H9 (cell line): Measurements from ENCODE around the gene NHSL2. TPM values are rescaled to one million over a fixed set of nuclear protein-coding genes. Genes with fewer than 3 reads are reported as not detected.

Source experiments
- DNase-seq: peaks from one replicate; pipeline ENCODE4 v3.0.0-alpha.2; 2017
- H2AFZ ChIP-seq: one replicate; pipeline ENCODE4 v1.6.1; 2013; ENCODE audit warnings: mild to moderate bottlenecking, low read length, control low read depth, moderate library complexity
- H2AK5ac ChIP-seq: 2 replicates; pipeline ENCODE4 v1.6.1; 2013; ENCODE audit warnings: low read length, control low read depth, mixed read lengths; ENCODE audit not compliant: insufficient read length
- H2BK120ac ChIP-seq: one replicate; pipeline ENCODE4 v1.6.1; 2013; ENCODE audit warnings: low read depth, mild to moderate bottlenecking, low read length, control low read depth, inconsistent platforms; ENCODE audit not compliant: poor library complexity, severe bottlenecking
- H2BK12ac ChIP-seq: 2 replicates; pipeline ENCODE4 v1.6.1; 2013; ENCODE audit warnings: low read length, control low read depth, mixed read lengths, low read depth; ENCODE audit not compliant: insufficient read length
- H2BK15ac ChIP-seq: 2 replicates; pipeline ENCODE4 v1.6.1; 2013; ENCODE audit warnings: low read depth, low read length, control low read depth
- H2BK20ac ChIP-seq: one replicate; pipeline ENCODE4 v1.6.1; 2013; ENCODE audit warnings: low read depth, mild to moderate bottlenecking, low read length, control low read depth, inconsistent platforms; ENCODE audit not compliant: poor library complexity, severe bottlenecking
- H2BK5ac ChIP-seq: 2 replicates; pipeline ENCODE4 v1.6.1; 2013; ENCODE audit warnings: low read length, control low read depth, mixed read lengths; ENCODE audit not compliant: insufficient read length
- H3K14ac ChIP-seq: 2 replicates; pipeline ENCODE4 v1.6.1; 2013; ENCODE audit warnings: low read length, control low read depth; ENCODE audit not compliant: insufficient read depth
- H3K18ac ChIP-seq: 2 replicates; pipeline ENCODE4 v1.6.1; 2013; ENCODE audit warnings: low read depth, mild to moderate bottlenecking, mixed read lengths, low read length, control low read depth; ENCODE audit not compliant: insufficient read length
- H3K23ac ChIP-seq: 2 replicates; pipeline ENCODE4 v1.6.1; 2013; ENCODE audit warnings: low read length, control low read depth, mixed read lengths, low read depth; ENCODE audit not compliant: insufficient read length
- H3K23me2 ChIP-seq: 2 replicates; pipeline ENCODE4 v1.6.1; 2013; ENCODE audit warnings: low read depth, mild to moderate bottlenecking, mixed read lengths, low read length, control low read depth; ENCODE audit not compliant: insufficient read length, poor library complexity, severe bottlenecking
- H3K27ac ChIP-seq: 2 replicates; pipeline ENCODE4 v1.5.1; 2013; ENCODE audit warnings: low read length, control low read depth, mixed read lengths, low read depth; ENCODE audit not compliant: insufficient read length
- H3K27me3 ChIP-seq: 2 replicates; pipeline ENCODE4 v1.6.1; 2013; ENCODE audit warnings: low read length, control low read depth, inconsistent platforms; ENCODE audit not compliant: insufficient read depth
- H3K4ac ChIP-seq: 2 replicates; pipeline ENCODE4 v1.6.1; 2013; ENCODE audit warnings: low read depth, mild to moderate bottlenecking, control low read depth, inconsistent platforms, low read length, moderate library complexity
- H3K4me1 ChIP-seq: 2 replicates; pipeline ENCODE4 v1.6.1; 2013; ENCODE audit warnings: low read length, control low read depth, inconsistent platforms; ENCODE audit not compliant: insufficient read depth
- H3K4me2 ChIP-seq: 2 replicates; pipeline ENCODE4 v1.6.1; 2013; ENCODE audit warnings: low read length, control low read depth, mixed read lengths; ENCODE audit not compliant: insufficient read length, insufficient read depth
- H3K56ac ChIP-seq: 2 replicates; pipeline ENCODE4 v1.6.1; 2013; ENCODE audit warnings: low read depth, mild to moderate bottlenecking, mixed read lengths, low read length, control low read depth; ENCODE audit not compliant: insufficient read length
- H3K79me1 ChIP-seq: 2 replicates; pipeline ENCODE4 v1.6.1; 2013; ENCODE audit warnings: low read depth, mild to moderate bottlenecking, moderate library complexity, low read length, control low read depth, inconsistent platforms; ENCODE audit not compliant: insufficient read depth, poor library complexity, severe bottlenecking
- H3K79me2 ChIP-seq: 2 replicates; pipeline ENCODE4 v1.6.1; 2013; ENCODE audit warnings: low read length, control low read depth, inconsistent platforms; ENCODE audit not compliant: insufficient read depth
- H3K9ac ChIP-seq: 2 replicates; pipeline ENCODE4 v1.6.1; 2013; ENCODE audit warnings: low read length, control low read depth, mixed read lengths; ENCODE audit not compliant: insufficient read length; ENCODE audit errors: extremely low read depth
- H3K9me3 ChIP-seq: one replicate; pipeline ENCODE4 v1.6.1; 2013; ENCODE audit warnings: low read depth, low read length, inconsistent platforms; ENCODE audit not compliant: control insufficient read depth
- H3T11ph ChIP-seq: one replicate; pipeline ENCODE4 v1.6.1; 2013; ENCODE audit warnings: mild to moderate bottlenecking, low read length, control low read depth, inconsistent platforms
- H4K20me1 ChIP-seq: one replicate; pipeline ENCODE4 v1.6.1; 2013; ENCODE audit not compliant: control insufficient read depth, insufficient read length, insufficient read depth
- H4K5ac ChIP-seq: 2 replicates; pipeline ENCODE4 v1.6.1; 2013; ENCODE audit warnings: low read depth, mild to moderate bottlenecking, mixed read lengths, low read length, control low read depth; ENCODE audit not compliant: insufficient read length
- H4K8ac ChIP-seq: replicated peaks from 2 replicates; pipeline ENCODE4 v1.6.1; 2013; ENCODE audit warnings: low read length, control low read depth, mixed read lengths, low read depth; ENCODE audit not compliant: insufficient read length
- H4K91ac ChIP-seq: 2 replicates; pipeline ENCODE4 v1.6.1; 2013; ENCODE audit warnings: low read depth, mild to moderate bottlenecking, moderate library complexity, mixed read lengths, low read length, control low read depth; ENCODE audit not compliant: insufficient read length
- H3K27ac Mint-ChIP-seq, 3 experiments: 2 replicates in 2 of 3; 3 replicates in 1 of 3; pipeline ENCODE4 v1.8.0; 2020 to 2021; ENCODE audit warnings: mixed read lengths in 3 of 3, mild to moderate bottlenecking in 1 of 3, moderate library complexity in 1 of 3
- H3K27me3 Mint-ChIP-seq: 2 replicates; pipeline ENCODE4 v1.8.0; 2021; ENCODE audit warnings: low read depth, mild to moderate bottlenecking, moderate library complexity, mixed read lengths
- H3K36me3 Mint-ChIP-seq, 3 experiments: 2 replicates in 2 of 3; 3 replicates in 1 of 3; pipeline ENCODE4 v1.8.0; 2020 to 2021; ENCODE audit warnings: low read depth in 3 of 3, mixed read lengths in 3 of 3; ENCODE audit not compliant: insufficient read depth in 1 of 3
- H3K4me1 Mint-ChIP-seq, 2 experiments: 2 replicates each; pipeline ENCODE4 v1.8.0; 2020; ENCODE audit warnings: mixed read lengths in 2 of 2
- H3K4me3 Mint-ChIP-seq, 2 experiments: 2 replicates in 1 of 2; 3 replicates in 1 of 2; pipeline ENCODE4 v1.8.0; 2020 to 2021; ENCODE audit warnings: mild to moderate bottlenecking in 2 of 2, mixed read lengths in 2 of 2, moderate library complexity in 1 of 2
- H3K9me3 Mint-ChIP-seq, 2 experiments: 2 replicates in 1 of 2; 3 replicates in 1 of 2; pipeline ENCODE4 v1.8.0; 2020; ENCODE audit warnings: mild to moderate bottlenecking in 2 of 2, mixed read lengths in 2 of 2, moderate library complexity in 1 of 2
- WGBS: extraction: QIAGEN DNeasy Blood & Tissue Kit; methylation state at CpG from one replicate; pipeline ENCODE4 v1.1.7; 2013; ENCODE audit warnings: missing lambda C conversion rate, low lambda C conversion rate, mixed read lengths; ENCODE audit not compliant: insufficient read length; ENCODE audit errors: extremely low coverage; 5-methylcytosine and 5-hydroxymethylcytosine counted together
- total RNA-seq: library from RNA; stranded (reverse); gene quantifications from 2 replicates; pipeline ENCODE4 v1.2.1, GENCODE V29; 2021
- TF ChIP-seq, protein P1 (sequence below): fragments of 200-600 bp; sonication (generic); conservative IDR thresholded peaks from 3 replicates; pipeline ENCODE4 v1.8.0; 2021; ENCODE audit warnings: antibody characterized with exemption, mild to moderate bottlenecking

The NHSL2 gene
- total RNA-seq, 1 experiment from 2014 or later, result 6.4 TPM

DNA sequence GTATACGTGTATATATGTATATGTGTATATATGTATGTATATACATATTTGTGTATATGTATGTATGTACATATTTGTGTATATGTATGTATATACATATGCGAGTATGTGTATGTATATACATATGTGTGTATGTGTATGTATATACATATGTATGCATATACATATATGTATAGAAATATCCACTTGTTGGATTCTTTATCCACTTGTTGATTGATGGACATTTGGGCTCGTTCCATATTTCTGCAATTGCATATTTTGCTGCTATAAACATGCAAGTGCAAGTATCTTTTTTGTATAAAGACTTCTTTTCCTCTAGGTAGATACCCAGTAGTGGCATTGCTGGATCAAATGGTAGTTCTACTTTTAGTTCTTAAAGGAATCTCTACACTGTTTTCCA, 25.5 kb upstream of the NHSL2 start:
- H3K23ac ChIP-seq, result no peak overlapping the region
- no peaks in the 10 kb centered on the region for H3K27me3 ChIP-seq
- H2BK120ac ChIP-seq, result no peak overlapping the region
- no peak overlapping the region for H2BK15ac ChIP-seq
- no peak overlapping the region for H3K4ac ChIP-seq
- H3K4me1 ChIP-seq, result no peaks in the 10 kb centered on the region
- peaks cover 69 to 78% of the 10 kb centered on the region in 2 experiments for H3K9me3 Mint-ChIP-seq
- no peak overlapping the region for H2BK12ac ChIP-seq
- H3K27ac Mint-ChIP-seq, result no peak overlapping the region
- H3K79me1 ChIP-seq, result no peaks in the 10 kb centered on the region
- no peak overlapping the region for H3K18ac ChIP-seq
- WGBS, result no CpG with 5 or more reads among the region's 3 CpGs
- TF ChIP-seq, protein P1, sequence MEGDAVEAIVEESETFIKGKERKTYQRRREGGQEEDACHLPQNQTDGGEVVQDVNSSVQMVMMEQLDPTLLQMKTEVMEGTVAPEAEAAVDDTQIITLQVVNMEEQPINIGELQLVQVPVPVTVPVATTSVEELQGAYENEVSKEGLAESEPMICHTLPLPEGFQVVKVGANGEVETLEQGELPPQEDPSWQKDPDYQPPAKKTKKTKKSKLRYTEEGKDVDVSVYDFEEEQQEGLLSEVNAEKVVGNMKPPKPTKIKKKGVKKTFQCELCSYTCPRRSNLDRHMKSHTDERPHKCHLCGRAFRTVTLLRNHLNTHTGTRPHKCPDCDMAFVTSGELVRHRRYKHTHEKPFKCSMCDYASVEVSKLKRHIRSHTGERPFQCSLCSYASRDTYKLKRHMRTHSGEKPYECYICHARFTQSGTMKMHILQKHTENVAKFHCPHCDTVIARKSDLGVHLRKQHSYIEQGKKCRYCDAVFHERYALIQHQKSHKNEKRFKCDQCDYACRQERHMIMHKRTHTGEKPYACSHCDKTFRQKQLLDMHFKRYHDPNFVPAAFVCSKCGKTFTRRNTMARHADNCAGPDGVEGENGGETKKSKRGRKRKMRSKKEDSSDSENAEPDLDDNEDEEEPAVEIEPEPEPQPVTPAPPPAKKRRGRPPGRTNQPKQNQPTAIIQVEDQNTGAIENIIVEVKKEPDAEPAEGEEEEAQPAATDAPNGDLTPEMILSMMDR, result no peak
- H3T11ph ChIP-seq, result no peak overlapping the region
- H4K5ac ChIP-seq, result no peak overlapping the region
- no peaks in the 10 kb centered on the region for H3K23me2 ChIP-seq
- H4K91ac ChIP-seq, result no peak overlapping the region
- no peak overlapping the region for H2AK5ac ChIP-seq
- H3K14ac ChIP-seq, result no peak overlapping the region
- peaks cover 4% of the 10 kb centered on the region for H3K9me3 ChIP-seq
- no peaks in the 10 kb centered on the region for H3K4me1 Mint-ChIP-seq
- H3K9ac ChIP-seq, result no peak overlapping the region
- no peaks in the 10 kb centered on the region for H3K79me2 ChIP-seq
- H2AFZ ChIP-seq, result no peak overlapping the region
- no peaks in the 10 kb centered on the region for H4K20me1 ChIP-seq
- H2BK5ac ChIP-seq, result no peak overlapping the region
- no peak overlapping the region for H4K8ac ChIP-seq
- H3K4me3 Mint-ChIP-seq, result no peak overlapping the region
- peaks cover 13% of the 10 kb centered on the region for H3K27me3 Mint-ChIP-seq
- no peak overlapping the region for H2BK20ac ChIP-seq
- H3K36me3 Mint-ChIP-seq, result peaks cover 0 to 4% (median 0%) of the 10 kb centered on the region in 3 experiments; a peak in 2 of 7 replicates
- no peak overlapping the region for H3K4me2 ChIP-seq
- no peak overlapping the region for H3K27ac ChIP-seq
- H3K56ac ChIP-seq, result no peak overlapping the region
- DNase-seq, result no peak
